ENCODE data around the gene FOXQ1. TPM values are rescaled to one million over a fixed set of nuclear protein-coding genes. Genes with fewer than 3 reads are reported as not detected.
A peak's percentile ranks its signal among the peaks of the same experiment; 100 is the strongest.

The FOXQ1 gene
- total and polyA plus RNA-seq, 2 of the 13 experiments (the other 11 are each of a cell fraction or from before 2014, with no cell fraction given): 35.2 to 39.8 TPM

DNA sequence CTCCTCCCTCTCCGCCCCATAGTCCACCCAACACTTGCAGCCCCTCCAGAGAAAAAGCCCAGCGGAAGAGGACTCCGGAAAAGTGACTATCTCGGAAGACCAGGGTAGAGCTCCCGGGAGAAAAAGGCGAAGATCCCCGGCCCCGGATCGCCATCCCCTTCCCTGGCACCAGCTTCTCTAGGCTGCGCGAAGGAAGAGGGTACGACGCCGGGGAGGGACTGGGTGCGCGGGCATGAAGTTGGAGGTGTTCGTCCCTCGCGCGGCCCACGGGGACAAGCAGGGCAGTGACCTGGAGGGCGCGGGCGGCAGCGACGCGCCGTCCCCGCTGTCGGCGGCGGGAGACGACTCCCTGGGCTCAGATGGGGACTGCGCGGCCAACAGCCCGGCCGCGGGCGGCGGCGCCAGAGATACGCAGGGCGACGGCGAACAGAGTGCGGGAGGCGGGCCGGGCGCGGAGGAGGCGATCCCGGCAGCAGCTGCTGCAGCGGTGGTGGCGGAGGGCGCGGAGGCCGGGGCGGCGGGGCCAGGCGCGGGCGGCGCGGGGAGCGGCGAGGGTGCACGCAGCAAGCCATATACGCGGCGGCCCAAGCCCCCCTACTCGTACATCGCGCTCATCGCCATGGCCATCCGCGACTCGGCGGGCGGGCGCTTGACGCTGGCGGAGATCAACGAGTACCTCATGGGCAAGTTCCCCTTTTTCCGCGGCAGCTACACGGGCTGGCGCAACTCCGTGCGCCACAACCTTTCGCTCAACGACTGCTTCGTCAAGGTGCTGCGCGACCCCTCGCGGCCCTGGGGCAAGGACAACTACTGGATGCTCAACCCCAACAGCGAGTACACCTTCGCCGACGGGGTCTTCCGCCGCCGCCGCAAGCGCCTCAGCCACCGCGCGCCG is 822 bp downstream of the FOXQ1 start (continued):
- TF ChIP-seq, protein P1, sequence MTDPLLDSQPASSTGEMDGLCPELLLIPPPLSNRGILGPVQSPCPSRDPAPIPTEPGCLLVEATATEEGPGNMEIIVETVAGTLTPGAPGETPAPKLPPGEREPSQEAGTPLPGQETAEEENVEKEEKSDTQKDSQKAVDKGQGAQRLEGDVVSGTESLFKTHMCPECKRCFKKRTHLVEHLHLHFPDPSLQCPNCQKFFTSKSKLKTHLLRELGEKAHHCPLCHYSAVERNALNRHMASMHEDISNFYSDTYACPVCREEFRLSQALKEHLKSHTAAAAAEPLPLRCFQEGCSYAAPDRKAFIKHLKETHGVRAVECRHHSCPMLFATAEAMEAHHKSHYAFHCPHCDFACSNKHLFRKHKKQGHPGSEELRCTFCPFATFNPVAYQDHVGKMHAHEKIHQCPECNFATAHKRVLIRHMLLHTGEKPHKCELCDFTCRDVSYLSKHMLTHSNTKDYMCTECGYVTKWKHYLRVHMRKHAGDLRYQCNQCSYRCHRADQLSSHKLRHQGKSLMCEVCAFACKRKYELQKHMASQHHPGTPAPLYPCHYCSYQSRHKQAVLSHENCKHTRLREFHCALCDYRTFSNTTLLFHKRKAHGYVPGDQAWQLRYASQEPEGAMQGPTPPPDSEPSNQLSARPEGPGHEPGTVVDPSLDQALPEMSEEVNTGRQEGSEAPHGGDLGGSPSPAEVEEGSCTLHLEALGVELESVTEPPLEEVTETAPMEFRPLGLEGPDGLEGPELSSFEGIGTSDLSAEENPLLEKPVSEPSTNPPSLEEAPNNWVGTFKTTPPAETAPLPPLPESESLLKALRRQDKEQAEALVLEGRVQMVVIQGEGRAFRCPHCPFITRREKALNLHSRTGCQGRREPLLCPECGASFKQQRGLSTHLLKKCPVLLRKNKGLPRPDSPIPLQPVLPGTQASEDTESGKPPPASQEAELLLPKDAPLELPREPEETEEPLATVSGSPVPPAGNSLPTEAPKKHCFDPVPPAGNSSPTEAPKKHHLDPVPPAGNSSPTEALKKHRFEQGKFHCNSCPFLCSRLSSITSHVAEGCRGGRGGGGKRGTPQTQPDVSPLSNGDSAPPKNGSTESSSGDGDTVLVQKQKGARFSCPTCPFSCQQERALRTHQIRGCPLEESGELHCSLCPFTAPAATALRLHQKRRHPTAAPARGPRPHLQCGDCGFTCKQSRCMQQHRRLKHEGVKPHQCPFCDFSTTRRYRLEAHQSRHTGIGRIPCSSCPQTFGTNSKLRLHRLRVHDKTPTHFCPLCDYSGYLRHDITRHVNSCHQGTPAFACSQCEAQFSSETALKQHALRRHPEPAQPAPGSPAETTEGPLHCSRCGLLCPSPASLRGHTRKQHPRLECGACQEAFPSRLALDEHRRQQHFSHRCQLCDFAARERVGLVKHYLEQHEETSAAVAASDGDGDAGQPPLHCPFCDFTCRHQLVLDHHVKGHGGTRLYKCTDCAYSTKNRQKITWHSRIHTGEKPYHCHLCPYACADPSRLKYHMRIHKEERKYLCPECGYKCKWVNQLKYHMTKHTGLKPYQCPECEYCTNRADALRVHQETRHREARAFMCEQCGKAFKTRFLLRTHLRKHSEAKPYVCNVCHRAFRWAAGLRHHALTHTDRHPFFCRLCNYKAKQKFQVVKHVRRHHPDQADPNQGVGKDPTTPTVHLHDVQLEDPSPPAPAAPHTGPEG (CRISPR knock-in tag; IDR thresholded peaks at IDR 0.05): peak; percentile 73; the same call in 1 of the 2 replicates
- TF ChIP-seq, protein P2, sequence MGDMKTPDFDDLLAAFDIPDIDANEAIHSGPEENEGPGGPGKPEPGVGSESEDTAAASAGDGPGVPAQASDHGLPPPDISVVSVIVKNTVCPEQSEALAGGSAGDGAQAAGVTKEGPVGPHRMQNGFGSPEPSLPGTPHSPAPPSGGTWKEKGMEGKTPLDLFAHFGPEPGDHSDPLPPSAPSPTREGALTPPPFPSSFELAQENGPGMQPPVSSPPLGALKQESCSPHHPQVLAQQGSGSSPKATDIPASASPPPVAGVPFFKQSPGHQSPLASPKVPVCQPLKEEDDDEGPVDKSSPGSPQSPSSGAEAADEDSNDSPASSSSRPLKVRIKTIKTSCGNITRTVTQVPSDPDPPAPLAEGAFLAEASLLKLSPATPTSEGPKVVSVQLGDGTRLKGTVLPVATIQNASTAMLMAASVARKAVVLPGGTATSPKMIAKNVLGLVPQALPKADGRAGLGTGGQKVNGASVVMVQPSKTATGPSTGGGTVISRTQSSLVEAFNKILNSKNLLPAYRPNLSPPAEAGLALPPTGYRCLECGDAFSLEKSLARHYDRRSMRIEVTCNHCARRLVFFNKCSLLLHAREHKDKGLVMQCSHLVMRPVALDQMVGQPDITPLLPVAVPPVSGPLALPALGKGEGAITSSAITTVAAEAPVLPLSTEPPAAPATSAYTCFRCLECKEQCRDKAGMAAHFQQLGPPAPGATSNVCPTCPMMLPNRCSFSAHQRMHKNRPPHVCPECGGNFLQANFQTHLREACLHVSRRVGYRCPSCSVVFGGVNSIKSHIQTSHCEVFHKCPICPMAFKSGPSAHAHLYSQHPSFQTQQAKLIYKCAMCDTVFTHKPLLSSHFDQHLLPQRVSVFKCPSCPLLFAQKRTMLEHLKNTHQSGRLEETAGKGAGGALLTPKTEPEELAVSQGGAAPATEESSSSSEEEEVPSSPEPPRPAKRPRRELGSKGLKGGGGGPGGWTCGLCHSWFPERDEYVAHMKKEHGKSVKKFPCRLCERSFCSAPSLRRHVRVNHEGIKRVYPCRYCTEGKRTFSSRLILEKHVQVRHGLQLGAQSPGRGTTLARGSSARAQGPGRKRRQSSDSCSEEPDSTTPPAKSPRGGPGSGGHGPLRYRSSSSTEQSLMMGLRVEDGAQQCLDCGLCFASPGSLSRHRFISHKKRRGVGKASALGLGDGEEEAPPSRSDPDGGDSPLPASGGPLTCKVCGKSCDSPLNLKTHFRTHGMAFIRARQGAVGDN (CRISPR knock-in tag; IDR thresholded peaks at IDR 0.05): peak; percentile 22
- TF ChIP-seq SPEN (CRISPR knock-in tag; IDR thresholded peaks at IDR 0.05; ENCODE audit: low read depth) (peak; percentile 34), ZEB1 (IDR thresholded peaks at IDR 0.05; ENCODE audit: insufficient replicate concordance, low read depth) (no peak), NCOR1 (IDR thresholded peaks at IDR 0.05; ENCODE audit: borderline replicate concordance, low read length) (no peak), KMT2A (CRISPR knock-in tag; IDR thresholded peaks at IDR 0.05) (peak; percentile 59; the same call in 1 of the 2 replicates), ZNF570 (CRISPR knock-in tag; IDR thresholded peaks at IDR 0.05; ENCODE audit: borderline replicate concordance) (no peak), ZBTB21 (CRISPR knock-in tag; IDR thresholded peaks at IDR 0.05) (no peak), ZNF282 (IDR thresholded peaks at IDR 0.05; ENCODE audit: partially characterized antibody) (no peak), ZBTB7B (CRISPR knock-in tag; IDR thresholded peaks at IDR 0.05) (peak; percentile 56; the same call in 1 of the 2 replicates)
- TF ChIP-seq, protein P3, sequence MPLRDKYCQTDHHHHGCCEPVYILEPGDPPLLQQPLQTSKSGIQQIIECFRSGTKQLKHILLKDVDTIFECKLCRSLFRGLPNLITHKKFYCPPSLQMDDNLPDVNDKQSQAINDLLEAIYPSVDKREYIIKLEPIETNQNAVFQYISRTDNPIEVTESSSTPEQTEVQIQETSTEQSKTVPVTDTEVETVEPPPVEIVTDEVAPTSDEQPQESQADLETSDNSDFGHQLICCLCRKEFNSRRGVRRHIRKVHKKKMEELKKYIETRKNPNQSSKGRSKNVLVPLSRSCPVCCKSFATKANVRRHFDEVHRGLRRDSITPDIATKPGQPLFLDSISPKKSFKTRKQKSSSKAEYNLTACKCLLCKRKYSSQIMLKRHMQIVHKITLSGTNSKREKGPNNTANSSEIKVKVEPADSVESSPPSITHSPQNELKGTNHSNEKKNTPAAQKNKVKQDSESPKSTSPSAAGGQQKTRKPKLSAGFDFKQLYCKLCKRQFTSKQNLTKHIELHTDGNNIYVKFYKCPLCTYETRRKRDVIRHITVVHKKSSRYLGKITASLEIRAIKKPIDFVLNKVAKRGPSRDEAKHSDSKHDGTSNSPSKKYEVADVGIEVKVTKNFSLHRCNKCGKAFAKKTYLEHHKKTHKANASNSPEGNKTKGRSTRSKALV (CRISPR knock-in tag; IDR thresholded peaks at IDR 0.05): no peak; the same call in 1 of the 2 replicates
